GM20431 (cell line): ENCODE data around the gene GSDMA.

ENCODE experiments used
- in situ Hi-C: fragments of 300-500 bp; cut with MseI, MboI; formaldehyde crosslinking; loops from one replicate; pipeline ENCODE4 v1.15.0; 2020; ENCODE audit warnings: low sequenced_read_pairs; ENCODE audit not compliant: unreplicated experiment

The GSDMA gene

DNA sequence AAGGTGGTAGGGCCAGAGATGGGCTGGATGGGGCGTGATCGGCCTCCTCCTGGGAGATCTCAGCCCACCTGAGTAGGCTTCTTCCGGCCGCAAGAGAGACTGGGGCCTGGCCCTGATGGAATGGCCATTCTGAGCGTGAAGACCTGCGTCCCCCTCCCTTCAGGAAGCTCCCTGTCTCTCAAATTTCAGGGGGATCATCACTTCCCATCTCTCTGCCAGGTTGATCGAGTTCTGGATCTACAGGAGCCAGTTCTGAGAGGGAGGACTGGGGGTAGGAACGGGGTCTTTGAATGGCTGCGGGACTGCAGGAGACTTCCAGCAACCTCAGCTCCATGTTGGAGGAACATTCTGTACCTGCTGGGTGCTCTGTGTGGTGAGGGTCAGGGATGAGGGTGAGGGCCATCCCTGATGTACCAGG, 9.3 kb upstream of the GSDMA start:
- in situ Hi-C loops, result loop anchor here (25.0 kb wide), 1 partner anchor 191 kb away; no protein-coding TSS in a partner anchor

DNA sequence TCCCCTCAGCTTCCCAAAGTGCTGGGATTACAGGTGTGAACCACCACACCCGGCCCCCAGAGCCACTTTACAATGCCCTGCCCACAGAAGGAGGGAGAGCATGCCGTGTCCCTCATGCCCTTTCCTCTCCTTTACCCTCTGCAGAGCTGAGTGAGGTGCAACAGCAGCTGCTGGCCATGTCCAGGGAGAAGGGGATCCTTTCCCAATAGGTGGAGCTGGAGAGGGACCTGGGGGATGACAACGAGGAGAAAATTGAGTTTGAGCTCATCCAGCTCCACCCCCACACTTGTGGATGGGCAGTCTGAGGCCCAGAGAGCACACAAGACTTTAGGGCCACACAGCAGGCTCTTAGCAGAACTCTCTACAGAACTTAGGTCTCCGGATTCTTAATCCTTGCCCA, 7.9 kb upstream of the GSDMA start:
- in situ Hi-C loops, result loop anchor here (25.0 kb wide), 1 partner anchor 193 kb away; no protein-coding TSS in a partner anchor

DNA sequence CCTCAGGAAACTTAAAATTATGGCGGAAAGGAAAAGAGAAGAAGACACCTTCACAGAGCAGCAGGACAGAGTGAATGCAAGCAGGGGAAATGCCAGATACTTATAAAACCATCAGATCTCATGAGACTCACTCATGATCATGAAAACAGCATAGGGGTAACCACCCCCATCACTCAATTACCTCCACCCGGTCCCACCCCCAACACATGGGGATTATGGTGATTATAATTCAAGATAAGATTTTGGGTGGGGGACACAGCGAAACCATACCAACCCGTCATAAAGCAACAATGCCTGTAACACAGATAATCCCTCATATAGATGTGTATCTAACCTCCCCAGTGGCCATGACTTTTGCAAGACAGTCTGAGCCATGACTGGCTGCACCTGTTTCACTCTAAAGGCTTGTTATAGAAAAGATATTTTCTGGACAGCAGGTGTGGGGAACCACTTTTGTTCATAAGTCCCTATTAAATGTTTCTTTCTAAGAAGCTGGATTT, 7.0 kb upstream of the GSDMA start:
- in situ Hi-C loops, result loop anchor here (25.0 kb wide), 1 partner anchor 193 kb away; no protein-coding TSS in a partner anchor

DNA sequence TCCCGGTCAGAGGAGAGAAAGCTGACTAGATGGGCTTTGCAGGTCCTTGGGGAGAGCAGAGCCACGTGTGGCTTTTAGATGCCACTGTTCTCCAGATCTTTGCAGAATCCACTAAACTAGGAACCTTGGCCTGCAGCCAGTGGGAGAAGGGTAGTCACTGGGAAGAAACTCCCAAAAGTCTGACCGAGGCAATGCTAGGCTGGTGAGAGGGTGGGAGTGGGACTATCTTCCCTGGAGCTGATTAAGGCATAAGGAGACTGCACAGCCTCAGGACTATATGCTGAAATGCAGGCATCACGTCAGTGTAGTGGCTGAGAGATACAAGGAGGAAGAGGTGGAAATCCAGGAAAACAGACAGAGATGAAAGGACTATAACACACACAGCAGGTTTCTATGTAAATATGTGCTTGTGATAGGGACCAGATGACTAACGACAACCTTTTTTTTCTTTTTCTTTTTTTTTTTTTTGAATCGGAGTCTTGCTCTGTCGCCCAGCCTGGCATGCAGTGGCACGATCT, 2.2 kb upstream of the GSDMA start:
- in situ Hi-C loops, result loop anchor here (25.0 kb wide), 1 partner anchor 198 kb away; no protein-coding TSS in a partner anchor

GRCh38 chr17:39963829-39964228, 1.0 kb downstream of the GSDMA start:
- in situ Hi-C loops, result loop anchor here (25.0 kb wide), 1 partner anchor 202 kb away; no protein-coding TSS in a partner anchor

- in situ Hi-C loops, result loop anchor here (25.0 kb wide), 1 partner anchor 203 kb away; no protein-coding TSS in a partner anchor
Observed at GRCh38 chr17:39965017-39965699, 2.4 kb downstream of the GSDMA start.

DNA sequence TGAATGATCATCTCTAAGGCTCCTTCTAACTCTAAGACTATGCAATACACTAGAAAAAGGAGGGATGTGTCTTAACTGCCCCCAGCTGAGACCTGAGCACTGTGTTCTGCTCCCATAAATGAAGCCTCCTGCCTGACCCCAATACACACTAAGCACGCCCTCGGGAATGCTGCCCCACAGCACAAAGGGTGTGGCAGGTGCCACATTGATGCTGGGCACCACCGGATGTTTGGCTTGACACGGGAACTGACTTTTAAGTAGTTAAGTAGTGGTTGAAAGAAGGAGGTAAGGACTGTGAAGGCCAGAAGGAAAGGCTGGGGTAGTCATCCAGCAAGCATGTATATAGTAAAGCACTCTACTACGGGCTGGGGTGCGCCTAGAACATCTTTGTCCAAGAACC, 4.0 kb downstream of the GSDMA start:
- in situ Hi-C loops, result loop anchor here (25.0 kb wide), 1 partner anchor 204 kb away; no protein-coding TSS in a partner anchor

- in situ Hi-C loops, result loop anchor here (25.0 kb wide), 1 partner anchor 206 kb away; no protein-coding TSS in a partner anchor
Observed at GRCh38 chr17:39968761-39969160, 6.0 kb downstream of the GSDMA start.

GRCh38 chr17:39969375-39969774, 6.6 kb downstream of the GSDMA start:
- in situ Hi-C loops, result loop anchor here (25.0 kb wide), 1 partner anchor 207 kb away; no protein-coding TSS in a partner anchor

GRCh38 chr17:39970157-39970692, 7.4 kb downstream of the GSDMA start:
- in situ Hi-C loops, result loop anchor here (10.0 to 25.0 kb wide), 2 partner anchors 95 to 208 kb away; no protein-coding TSS in a partner anchor

- in situ Hi-C loops, result loop anchor here (10.0 to 25.0 kb wide), 2 partner anchors 96 to 209 kb away; no protein-coding TSS in a partner anchor
Observed at GRCh38 chr17:39971076-39971603, 8.3 kb downstream of the GSDMA start.

GRCh38 chr17:39972271-39972670, 9.5 kb downstream of the GSDMA start:
- in situ Hi-C loops, result loop anchor here (10.0 to 25.0 kb wide), 2 partner anchors 97 to 210 kb away; no protein-coding TSS in a partner anchor

DNA sequence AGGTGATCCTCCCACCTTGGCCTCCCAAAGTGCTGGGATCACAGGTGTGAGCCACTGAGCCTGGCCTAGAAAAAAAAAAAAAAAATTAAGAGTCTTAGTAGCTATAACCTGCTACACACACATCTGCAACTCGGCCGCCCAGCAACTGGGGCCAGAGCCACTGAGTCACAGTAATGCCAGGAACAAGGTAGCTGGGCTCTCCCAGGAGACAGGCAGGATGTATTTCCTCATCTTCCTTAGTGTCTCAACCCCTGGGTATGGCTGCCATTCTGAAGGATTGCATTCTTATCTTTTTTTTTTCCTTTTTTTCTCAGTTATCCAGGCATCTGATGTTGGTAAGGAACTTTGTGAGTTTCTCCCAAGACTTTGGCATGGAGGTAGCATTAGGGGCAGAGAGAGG, 10.7 kb downstream of the GSDMA start:
- in situ Hi-C loops, result loop anchor here (10.0 to 25.0 kb wide), 2 partner anchors 99 to 211 kb away; no protein-coding TSS in a partner anchor

GRCh38 chr17:39974433-39974832, 11.6 kb downstream of the GSDMA start:
- in situ Hi-C loops, result loop anchor here (10.0 to 25.0 kb wide), 2 partner anchors 100 to 212 kb away; no protein-coding TSS in a partner anchor

GRCh38 chr17:39975801-39976200, 13.0 kb downstream of the GSDMA start:
- in situ Hi-C loops, result loop anchor here (10.0 kb wide), 1 partner anchor 101 kb away; no protein-coding TSS in a partner anchor

DNA sequence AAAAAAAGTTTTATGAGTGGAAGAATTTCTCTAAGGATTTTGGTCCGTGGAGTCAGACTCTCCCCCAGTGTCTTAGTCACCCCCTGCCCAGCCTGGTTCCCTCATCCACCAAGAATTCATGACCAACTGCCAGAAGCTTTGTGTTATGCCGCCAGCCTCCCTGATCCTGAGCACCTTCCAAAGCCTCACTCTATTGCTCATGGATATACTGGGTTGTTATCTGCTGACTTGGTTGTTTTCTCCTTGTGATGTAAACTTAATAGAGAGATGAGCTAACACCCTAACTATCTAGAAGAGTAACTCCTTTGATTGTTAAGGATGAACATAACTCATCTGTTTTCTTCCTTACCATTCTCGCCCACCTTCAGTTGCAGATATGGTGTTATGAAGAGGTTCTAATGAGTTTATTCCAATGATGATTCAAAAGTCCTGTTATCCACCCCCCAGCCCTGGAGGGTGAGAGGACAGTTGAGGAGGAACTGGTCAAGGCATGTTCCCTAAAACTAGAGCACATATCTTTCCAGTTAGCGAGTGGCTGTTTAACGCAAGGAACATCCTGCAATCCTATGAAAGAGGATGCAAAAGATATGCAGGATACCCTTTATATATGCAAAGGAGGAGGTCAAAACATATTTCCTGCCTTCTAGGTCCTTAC, 16.3 kb downstream of the GSDMA start:
- in situ Hi-C loops, result loop anchor here (10.0 kb wide), 1 partner anchor 104 kb away; no protein-coding TSS in a partner anchor

- in situ Hi-C loops, result loop anchor here (10.0 kb wide), 1 partner anchor 105 kb away; no protein-coding TSS in a partner anchor
Observed at GRCh38 chr17:39979893-39980350, 17.1 kb downstream of the GSDMA start.

DNA sequence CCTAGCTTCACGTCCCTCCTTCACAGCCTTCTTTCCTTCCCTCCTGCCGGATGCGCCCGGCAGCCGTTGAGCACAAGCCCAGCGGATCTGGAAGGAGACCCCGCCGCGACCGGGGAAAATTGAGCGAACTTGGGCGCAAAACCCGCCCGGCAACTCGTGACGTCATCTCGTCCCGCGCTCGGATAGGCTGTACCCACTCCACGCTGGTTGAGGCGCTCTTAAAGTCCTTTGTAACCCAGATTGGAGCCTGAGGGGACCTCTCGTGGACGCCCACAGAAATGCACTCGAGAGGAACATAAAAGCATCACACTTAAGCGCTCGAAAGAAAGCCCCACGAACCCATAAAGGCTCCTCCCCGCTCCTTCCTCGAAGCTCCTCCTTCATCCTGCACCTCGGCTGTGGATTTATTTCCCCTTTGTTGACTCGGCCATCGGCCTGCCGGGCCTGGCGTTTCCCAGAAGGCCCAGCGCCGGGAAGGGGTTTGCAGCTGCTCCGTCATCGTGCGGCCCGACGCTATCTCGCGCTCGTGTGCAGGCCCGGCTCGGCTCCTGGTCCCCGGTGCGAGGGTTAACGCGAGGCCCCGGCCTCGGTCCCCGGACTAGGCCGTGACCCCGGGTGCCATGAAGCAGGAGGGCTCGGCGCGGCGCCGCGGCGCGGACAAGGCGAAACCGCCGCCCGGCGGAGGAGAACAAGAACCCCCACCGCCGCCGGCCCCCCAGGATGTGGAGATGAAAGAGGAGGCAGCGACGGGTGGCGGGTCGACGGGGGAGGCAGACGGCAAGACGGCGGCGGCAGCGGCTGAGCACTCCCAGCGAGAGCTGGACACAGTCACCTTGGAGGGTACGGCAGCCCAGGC, 17.8 kb downstream of the GSDMA start, which contains the start of gene PSMD3:
TSS of gene PSMD3 (plus strand) at position 457 of the 856 bp plus-strand sequence. CDS start at position 621, 164 bp downstream.
- in situ Hi-C loops, result no loop called here
